ENCODE measurements around the gene NUPR1.
A peak's percentile ranks its signal among the peaks of the same experiment; 100 is the strongest.

Gene NUPR1

GRCh38 chr16:28495795-28496749, 42.7 kb downstream of the NUPR1 start:
- no peak overlapping the region for H2BK120ac ChIP-seq (ENCODE audit: low read depth, low read length)
- H4K8ac ChIP-seq (ENCODE audit: low read depth, low read length): no peak overlapping the region
- peak overlapping the region; percentile 81 for H3K4ac ChIP-seq (ENCODE audit: low read length)
- peaks cover 0 to 22% (median 0%) of the 10 kb centered on the region in 3 experiments for H3K27me3 ChIP-seq (ENCODE audit: control insufficient read depth in 3 of 3, insufficient read depth in 3 of 3, low read depth in 1 of 3, low read length in 3 of 3)
- H3K14ac ChIP-seq (ENCODE audit: low read length): peak overlapping the region; percentile 56
- no peak overlapping the region for H3K23ac ChIP-seq (ENCODE audit: low read depth, low read length, poor library complexity)
- H4K91ac ChIP-seq (ENCODE audit: low read depth, low read length, poor library complexity): no peak overlapping the region
- H3K9ac ChIP-seq (ENCODE audit: low read depth, low read length, poor library complexity): peak overlapping the region; percentile 10
- no peaks in the 10 kb centered on the region for H3K4me1 ChIP-seq (ENCODE audit: control insufficient read depth in 2 of 2, insufficient read depth in 1 of 2, low read depth in 1 of 2, low read length in 2 of 2)
- WGBS, 2 donors (ENCODE audit: extremely low coverage in 2 of 2, insufficient read length in 2 of 2, insufficient replicate concordance in 1 of 2): no CpG with 5 or more reads among the region's 20 CpGs
- peak overlapping the region; percentile 82 for H2AFZ ChIP-seq (ENCODE audit: low read length)
- peak overlapping the region; percentile 92 for H2AK5ac ChIP-seq (ENCODE audit: low read depth, low read length)
- no peaks in the 10 kb centered on the region for H3K9me3 ChIP-seq (replicated peaks in 1 of 2; ENCODE audit: control insufficient read depth in 2 of 2, insufficient read depth in 1 of 2, low read depth in 1 of 2, low read length in 2 of 2)
- H3K4me3 ChIP-seq (ENCODE audit: low read length in 2 of 2): peak overlapping the region in 1 of 2 donors; percentile 12
- H3K36me3 ChIP-seq (replicated peaks in 1 of 2; ENCODE audit: control insufficient read depth in 2 of 2, insufficient read depth in 2 of 2, low read length in 2 of 2): no peaks in the 10 kb centered on the region
- H3K27ac ChIP-seq (replicated peaks; ENCODE audit: low read length): no peak overlapping the region
- H2BK5ac ChIP-seq (ENCODE audit: low read length): peak overlapping the region; percentile 10
- no peak for DNase-seq (ENCODE audit: low spot score)
- H3K18ac ChIP-seq (ENCODE audit: low read length): no peak overlapping the region
- H3K79me1 ChIP-seq (ENCODE audit: low read depth, low read length): peaks cover 2% of the 10 kb centered on the region
- peak overlapping the region; percentile 62 for H2BK15ac ChIP-seq (ENCODE audit: low read length)
- peak overlapping the region; percentile 36 for H2BK12ac ChIP-seq (ENCODE audit: low read length)
- no peak overlapping the region for H3K4me2 ChIP-seq (ENCODE audit: insufficient read depth, low read length, poor library complexity, severe bottlenecking)

GRCh38 chr16:28495098-28495793, 43.5 kb downstream of the NUPR1 start:
- no peaks in the 10 kb centered on the region for H3K9me3 ChIP-seq (replicated peaks in 1 of 2; ENCODE audit: control insufficient read depth in 2 of 2, insufficient read depth in 1 of 2, low read depth in 1 of 2, low read length in 2 of 2)
- H3K18ac ChIP-seq (ENCODE audit: low read length): no peak overlapping the region
- H3K36me3 ChIP-seq (replicated peaks in 1 of 2; ENCODE audit: control insufficient read depth in 2 of 2, insufficient read depth in 2 of 2, low read length in 2 of 2): no peaks in the 10 kb centered on the region
- no peak overlapping the region for H2BK120ac ChIP-seq (ENCODE audit: low read depth, low read length)
- H3K4me3 ChIP-seq (ENCODE audit: low read length in 2 of 2): no peak overlapping the region
- H3K4me2 ChIP-seq (ENCODE audit: insufficient read depth, low read length, poor library complexity, severe bottlenecking): no peak overlapping the region
- no peak overlapping the region for H4K8ac ChIP-seq (ENCODE audit: low read depth, low read length)
- H3K9ac ChIP-seq (ENCODE audit: low read depth, low read length, poor library complexity): no peak overlapping the region
- no peak for DNase-seq (ENCODE audit: low spot score)
- H2AK5ac ChIP-seq (ENCODE audit: low read depth, low read length): peak overlapping the region; percentile 92
- peak overlapping the region; percentile 56 for H3K14ac ChIP-seq (ENCODE audit: low read length)
- peak overlapping the region; percentile 10 for H2BK5ac ChIP-seq (ENCODE audit: low read length)
- peak overlapping the region; percentile 76 for H3K4ac ChIP-seq (ENCODE audit: low read length)
- peak overlapping the region; percentile 78 for H2BK15ac ChIP-seq (ENCODE audit: low read length)
- WGBS, 2 donors (ENCODE audit: extremely low coverage in 2 of 2, insufficient read length in 2 of 2, insufficient replicate concordance in 1 of 2): no CpG with 5 or more reads among the region's 13 CpGs
- no peak overlapping the region for H4K91ac ChIP-seq (ENCODE audit: low read depth, low read length, poor library complexity)
- no peak overlapping the region for H3K27ac ChIP-seq (replicated peaks; ENCODE audit: low read length)
- H3K27me3 ChIP-seq (ENCODE audit: control insufficient read depth in 3 of 3, insufficient read depth in 3 of 3, low read depth in 1 of 3, low read length in 3 of 3): peaks cover 0 to 22% (median 0%) of the 10 kb centered on the region in 3 experiments
- peak overlapping the region; percentile 82 for H2AFZ ChIP-seq (ENCODE audit: low read length)
- no peaks in the 10 kb centered on the region for H3K4me1 ChIP-seq (ENCODE audit: control insufficient read depth in 2 of 2, insufficient read depth in 1 of 2, low read depth in 1 of 2, low read length in 2 of 2)
- no peak overlapping the region for H2BK12ac ChIP-seq (ENCODE audit: low read length)
- H3K23ac ChIP-seq (ENCODE audit: low read depth, low read length, poor library complexity): no peak overlapping the region
- H3K79me1 ChIP-seq (ENCODE audit: low read depth, low read length): peaks cover 2% of the 10 kb centered on the region

- H3K4me3 ChIP-seq (ENCODE audit: low read length in 2 of 2): no peak within 1 kb of the TSS
- H2BK12ac ChIP-seq (ENCODE audit: low read length): no peak within 1 kb of the TSS
- peak within 1 kb of the TSS; percentile 10 for H2BK5ac ChIP-seq (ENCODE audit: low read length)
- H3K79me1 ChIP-seq (ENCODE audit: low read depth, low read length): no peaks in the 10 kb centered on the region
- peak within 1 kb of the TSS; percentile 20 for H3K23ac ChIP-seq (ENCODE audit: low read depth, low read length, poor library complexity)
- no peak within 1 kb of the TSS for H4K8ac ChIP-seq (ENCODE audit: low read depth, low read length)
- H3K27ac ChIP-seq (replicated peaks; ENCODE audit: low read length): no peak within 1 kb of the TSS
- no peaks in the 10 kb centered on the region for H3K4me1 ChIP-seq (ENCODE audit: control insufficient read depth in 2 of 2, insufficient read depth in 1 of 2, low read depth in 1 of 2, low read length in 2 of 2)
- no CpG with 5 or more reads among the region's 12 CpGs for WGBS, 2 donors (ENCODE audit: extremely low coverage in 2 of 2, insufficient read length in 2 of 2, insufficient replicate concordance in 1 of 2)
- H2BK120ac ChIP-seq (ENCODE audit: low read depth, low read length): no peak within 1 kb of the TSS
- H3K9ac ChIP-seq (ENCODE audit: low read depth, low read length, poor library complexity): no peak within 1 kb of the TSS
- H3K4ac ChIP-seq (ENCODE audit: low read length): peak within 1 kb of the TSS; percentile 76
- peaks cover 0 to 2% of the 10 kb centered on the region in 2 donors for H3K36me3 ChIP-seq (replicated peaks in 1 of 2; ENCODE audit: control insufficient read depth in 2 of 2, insufficient read depth in 2 of 2, low read length in 2 of 2)
- no peak within 1 kb of the TSS for H4K91ac ChIP-seq (ENCODE audit: low read depth, low read length, poor library complexity)
- no peak for DNase-seq (ENCODE audit: low spot score)
- H3K18ac ChIP-seq (ENCODE audit: low read length): no peak within 1 kb of the TSS
- no peaks in the 10 kb centered on the region for H3K9me3 ChIP-seq (replicated peaks in 1 of 2; ENCODE audit: control insufficient read depth in 2 of 2, insufficient read depth in 1 of 2, low read depth in 1 of 2, low read length in 2 of 2)
- H2BK15ac ChIP-seq (ENCODE audit: low read length): peak within 1 kb of the TSS; percentile 78
- peak within 1 kb of the TSS; percentile 82 for H2AFZ ChIP-seq (ENCODE audit: low read length)
- H3K4me2 ChIP-seq (ENCODE audit: insufficient read depth, low read length, poor library complexity, severe bottlenecking): no peak within 1 kb of the TSS
- peaks cover 0 to 22% (median 0%) of the 10 kb centered on the region in 3 experiments for H3K27me3 ChIP-seq (ENCODE audit: control insufficient read depth in 3 of 3, insufficient read depth in 3 of 3, low read depth in 1 of 3, low read length in 3 of 3)
- peak within 1 kb of the TSS; percentile 92 for H2AK5ac ChIP-seq (ENCODE audit: low read depth, low read length)
- peak within 1 kb of the TSS; percentile 56 for H3K14ac ChIP-seq (ENCODE audit: low read length)
These were observed 44.5 kb downstream of the NUPR1 start, which contains the start of gene APOBR for GRCh38 chr16:28494121-28494851. Gene APOBR (plus strand): TSS chr16:28494643. CDS start chr16:28494682, 39 bp downstream.

Measured in neuronal stem cell (in vitro differentiated cells).